Stimulated activated CD8-positive, alpha-beta memory T cell treated with anti-CD3 and anti-CD28 coated beads, Interleukin-7, amount 100 ng/mL, for 1 hour (primary cell): ENCODE results near the gene BAIAP2L1.
"Not testable (repeated sequence)": the region's sequence is repeated elsewhere in the genome, so short reads cannot be mapped to it uniquely, and the experiment has no call there.

ENCODE experiments used
- DNase-seq, 2 donors: peaks; one replicate each; pipeline ENCODE4 v3.0.0-alpha.2; 2020; ENCODE audit warnings: low read depth in 2 of 2

The BAIAP2L1 gene

DNA sequence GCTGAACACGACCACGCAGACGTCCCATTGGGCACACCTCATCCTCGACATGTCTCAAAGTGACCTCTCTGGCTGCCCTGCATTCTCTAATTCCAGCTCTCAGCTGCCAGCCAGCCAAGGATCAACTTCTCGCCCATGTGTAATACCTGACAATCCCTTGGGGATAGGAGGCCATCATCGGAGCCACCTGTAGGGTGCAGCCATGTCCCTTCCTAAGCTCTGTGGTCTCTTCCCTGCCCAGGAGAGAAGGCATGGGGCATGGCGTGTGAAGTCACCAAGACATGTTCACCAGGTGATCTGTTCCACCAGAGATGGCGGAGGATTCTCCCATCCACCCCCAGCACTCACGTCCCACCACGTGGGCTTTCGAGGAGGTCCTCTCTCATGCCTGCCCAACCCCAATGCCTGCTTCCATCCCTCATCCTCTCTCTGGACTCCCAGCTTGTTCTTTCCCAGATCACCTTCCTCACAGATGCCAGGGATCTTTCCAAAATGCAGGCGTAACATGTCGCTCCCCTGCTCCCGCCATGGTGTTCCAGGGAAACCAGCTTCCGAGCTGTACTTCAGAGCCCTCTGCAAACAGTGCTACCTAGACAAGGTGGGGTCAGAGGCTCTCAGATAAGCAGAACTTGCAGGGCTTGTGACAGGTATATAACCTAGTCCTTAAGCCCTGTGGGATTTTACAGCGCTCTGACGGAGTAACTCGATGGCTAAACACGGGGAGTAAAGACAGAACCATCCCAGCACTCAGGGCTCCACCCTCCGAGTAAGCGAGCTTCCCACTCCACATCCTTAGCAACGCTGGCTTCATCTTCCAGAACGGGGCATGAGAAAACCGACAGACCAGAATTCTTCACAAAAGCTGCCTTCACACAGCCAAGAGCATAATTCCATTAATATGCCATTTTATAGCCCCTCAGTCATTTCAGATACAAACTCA lies 78.3 kb downstream of the BAIAP2L1 start:
- DNase-seq = no peak

DNA sequence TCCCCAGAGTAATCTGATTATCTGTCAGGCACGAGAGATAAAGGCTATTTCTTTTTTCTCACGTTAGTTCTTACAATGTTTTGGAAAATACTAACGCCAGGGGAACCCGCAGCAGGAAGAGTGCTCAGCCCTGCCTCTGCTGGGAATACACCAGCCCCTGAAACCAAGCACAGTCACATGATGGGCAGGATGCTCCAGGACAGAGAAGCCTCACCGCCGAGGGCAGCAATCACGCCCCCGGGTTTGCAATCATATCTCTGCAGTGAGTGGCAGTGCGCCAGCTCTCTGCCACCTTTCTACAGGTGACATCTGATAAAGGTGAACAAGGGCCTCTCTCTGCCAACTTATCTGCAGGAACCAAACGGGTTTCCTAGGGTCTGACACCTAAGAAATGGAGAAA lies 79.6 kb downstream of the BAIAP2L1 start:
- DNase-seq = no peak

DNA sequence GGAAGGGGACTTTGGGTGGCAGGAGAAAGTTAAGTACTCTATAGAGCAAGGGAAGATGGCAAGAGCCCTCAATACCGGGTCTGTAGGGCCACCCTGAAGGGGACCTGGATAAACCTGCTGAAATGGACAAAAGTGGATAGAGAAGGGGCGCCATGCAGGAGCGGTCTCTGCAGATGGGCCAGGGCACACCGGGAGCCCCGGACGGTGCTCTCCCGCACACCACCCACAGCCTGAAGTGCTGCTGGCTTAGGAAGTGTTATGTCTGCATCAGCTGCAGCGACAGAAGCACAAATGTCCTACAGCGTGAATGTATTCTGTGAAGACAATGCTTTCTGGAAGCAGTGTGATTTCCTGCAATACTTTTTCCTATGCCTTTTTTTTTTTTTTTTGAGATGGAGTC lies 81.7 kb downstream of the BAIAP2L1 start:
- no peak for DNase-seq

DNA sequence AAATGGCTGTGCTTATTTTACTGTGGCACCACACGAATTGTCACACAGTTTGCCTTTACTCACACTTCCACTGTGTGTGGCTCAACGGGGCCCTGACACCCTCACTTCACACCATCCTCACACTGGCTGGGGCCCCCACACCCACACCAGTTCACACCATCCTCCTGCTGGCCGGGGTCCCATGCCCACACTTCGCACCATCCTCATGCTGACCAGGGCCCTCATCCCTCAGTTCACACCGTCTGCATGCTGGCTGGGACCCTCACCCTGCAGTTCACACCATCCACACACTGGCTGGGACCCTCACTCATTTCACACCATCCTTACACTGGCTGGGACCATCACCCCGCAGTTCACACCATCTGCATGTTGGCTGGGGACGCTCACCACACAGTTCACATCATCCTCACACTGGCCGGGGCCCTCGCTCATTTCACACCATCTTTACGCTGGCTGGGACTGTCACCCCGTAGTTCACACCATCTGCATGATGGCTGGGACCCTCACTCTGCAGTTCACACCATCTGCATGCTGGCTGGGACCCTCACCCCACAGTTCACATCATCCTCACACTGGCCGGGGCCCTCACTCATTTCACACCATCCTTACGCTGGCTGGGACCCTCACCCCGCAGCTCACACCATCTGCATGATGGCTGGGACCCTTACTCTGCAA lies 83.4 kb downstream of the BAIAP2L1 start:
- DNase-seq = no peak

DNA sequence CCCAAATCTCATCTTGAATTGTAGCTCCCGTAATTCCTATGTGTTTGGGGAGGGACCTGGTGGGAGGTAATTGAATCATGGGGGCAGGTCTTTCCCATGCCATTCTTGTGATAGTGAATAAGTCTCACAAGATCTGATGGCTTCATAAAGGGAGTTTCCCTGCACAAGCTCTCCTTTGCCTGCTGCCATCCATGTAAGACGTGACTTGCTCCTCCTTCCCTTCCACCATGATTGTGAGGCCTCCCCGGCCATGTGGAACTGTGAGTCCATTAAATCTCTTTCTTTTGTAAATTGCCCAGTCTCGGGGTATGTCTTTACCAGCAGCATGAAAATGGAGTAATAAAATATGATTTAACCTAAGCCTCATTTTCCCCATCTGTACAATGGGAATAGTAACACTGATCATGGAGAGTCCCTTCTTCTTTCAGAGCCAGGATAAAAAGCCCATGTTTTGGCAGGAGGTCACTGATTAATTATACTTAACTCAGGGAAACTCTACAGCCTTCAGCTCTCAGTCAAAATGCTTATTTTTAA lies 84.8 kb downstream of the BAIAP2L1 start:
- DNase-seq = not testable (repeated sequence)

DNA sequence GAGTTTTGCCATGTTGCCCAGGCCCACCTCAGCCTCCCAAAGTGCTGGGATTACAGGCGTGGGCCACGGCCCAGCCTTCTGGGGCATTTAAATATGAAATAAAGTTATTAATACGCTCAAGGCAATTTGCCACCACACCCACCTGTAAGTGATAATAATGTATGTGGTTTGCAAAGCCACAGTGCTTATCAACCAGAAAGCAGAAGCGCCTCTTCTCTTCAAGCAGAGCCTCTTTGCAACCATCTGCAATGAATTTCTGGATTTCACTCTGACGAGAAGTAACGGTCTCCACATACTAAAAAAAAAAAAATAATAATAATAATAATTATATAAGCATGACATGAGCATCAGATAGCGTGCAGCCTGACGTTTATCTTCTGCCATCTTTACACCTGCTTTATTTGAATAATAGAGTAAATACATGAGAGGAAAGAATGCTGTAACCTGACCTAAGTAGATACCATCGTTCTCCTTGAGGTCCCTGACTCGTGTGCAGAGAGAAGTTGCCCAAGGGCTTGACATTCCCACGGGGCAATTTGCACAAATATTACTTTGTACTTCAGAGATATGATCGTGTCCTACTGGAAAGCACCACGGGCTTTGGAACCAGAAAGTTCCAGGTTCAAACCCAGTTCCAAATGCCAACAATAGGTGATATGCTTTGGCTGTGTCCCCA lies 85.4 kb downstream of the BAIAP2L1 start:
- no peak for DNase-seq

DNA sequence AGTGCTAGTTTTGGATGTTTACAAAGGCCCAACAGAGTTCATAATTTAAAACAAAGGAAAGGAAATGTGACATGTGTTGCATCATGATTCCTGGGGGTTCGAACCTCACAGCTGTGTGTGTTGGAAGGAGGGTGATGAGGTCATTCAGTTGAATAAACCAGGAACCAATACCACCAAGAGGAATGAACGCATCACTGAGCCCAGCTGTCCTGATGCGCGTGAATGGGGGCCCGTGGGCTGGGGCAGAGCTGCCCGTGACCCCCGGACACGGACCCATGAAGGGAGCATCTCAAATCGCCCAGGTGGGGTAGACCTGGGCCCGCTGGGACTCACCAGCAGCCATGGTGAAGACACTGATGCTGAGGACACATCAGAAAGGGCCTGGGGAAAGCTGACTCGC lies 86.4 kb downstream of the BAIAP2L1 start:
- no peak for DNase-seq

DNA sequence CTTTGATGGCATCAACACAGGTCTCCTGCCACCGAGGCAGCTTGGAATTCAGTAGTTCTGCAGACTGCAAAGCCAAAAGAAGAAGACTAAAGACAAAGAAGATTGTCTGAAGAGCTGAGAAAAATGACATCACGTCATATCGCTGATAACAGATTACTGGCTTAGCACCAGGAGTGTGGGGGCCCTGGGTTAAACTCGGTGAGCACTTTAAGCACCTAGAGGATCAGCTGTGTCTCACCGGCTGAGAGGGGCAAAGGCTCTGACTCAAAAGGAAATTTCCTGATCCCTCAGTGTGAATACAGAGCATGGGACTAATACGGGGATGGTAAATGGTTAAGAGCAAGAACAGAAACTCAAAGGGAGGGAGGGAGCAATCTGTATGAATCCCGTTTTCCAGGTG lies 88.7 kb downstream of the BAIAP2L1 start:
- DNase-seq = no peak

DNA sequence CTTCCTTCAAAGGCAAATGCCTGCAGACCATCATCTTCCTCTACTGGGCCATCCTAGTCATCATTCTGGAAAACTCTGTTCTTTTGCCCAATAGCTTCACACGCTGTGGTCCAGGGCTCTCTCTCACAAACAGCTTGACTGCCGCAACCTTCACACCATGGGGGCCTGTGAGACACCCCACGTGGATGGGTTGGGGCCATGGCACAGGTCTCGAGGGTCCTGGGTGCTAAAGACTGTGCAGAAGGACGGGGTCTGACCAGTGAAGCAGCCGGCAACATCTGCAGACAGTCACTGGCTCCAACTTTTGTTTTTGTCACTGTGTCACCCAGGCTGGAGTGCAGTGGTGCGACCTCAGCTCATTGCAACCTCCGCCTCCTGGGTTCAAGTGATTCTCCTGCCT lies 91.3 kb downstream of the BAIAP2L1 start:
- no peak for DNase-seq

DNA sequence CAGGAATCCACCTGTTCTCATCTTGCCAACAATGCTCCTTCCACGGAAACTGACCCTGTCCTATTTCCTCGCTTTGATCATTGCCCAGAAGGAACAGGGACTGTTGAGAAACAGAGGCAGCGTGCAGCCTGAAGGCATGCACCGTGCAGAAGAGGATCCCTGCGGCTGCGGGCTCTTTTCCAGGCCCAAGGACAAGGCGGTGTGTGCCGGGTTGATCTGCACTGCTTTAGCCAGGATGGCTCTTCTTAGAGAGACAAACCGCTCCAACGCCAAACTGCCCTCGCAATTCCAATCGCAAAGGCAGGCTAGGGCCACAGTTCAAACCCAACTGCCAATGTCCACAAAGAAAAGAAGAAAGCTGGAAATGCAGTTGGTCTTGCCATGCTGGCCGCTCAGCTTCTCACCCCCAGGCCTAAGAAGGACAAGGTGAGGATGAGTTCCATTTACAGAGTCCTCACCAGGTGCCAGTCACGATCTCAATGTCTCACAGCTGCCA lies 92.9 kb downstream of the BAIAP2L1 start:
- no peak for DNase-seq

DNA sequence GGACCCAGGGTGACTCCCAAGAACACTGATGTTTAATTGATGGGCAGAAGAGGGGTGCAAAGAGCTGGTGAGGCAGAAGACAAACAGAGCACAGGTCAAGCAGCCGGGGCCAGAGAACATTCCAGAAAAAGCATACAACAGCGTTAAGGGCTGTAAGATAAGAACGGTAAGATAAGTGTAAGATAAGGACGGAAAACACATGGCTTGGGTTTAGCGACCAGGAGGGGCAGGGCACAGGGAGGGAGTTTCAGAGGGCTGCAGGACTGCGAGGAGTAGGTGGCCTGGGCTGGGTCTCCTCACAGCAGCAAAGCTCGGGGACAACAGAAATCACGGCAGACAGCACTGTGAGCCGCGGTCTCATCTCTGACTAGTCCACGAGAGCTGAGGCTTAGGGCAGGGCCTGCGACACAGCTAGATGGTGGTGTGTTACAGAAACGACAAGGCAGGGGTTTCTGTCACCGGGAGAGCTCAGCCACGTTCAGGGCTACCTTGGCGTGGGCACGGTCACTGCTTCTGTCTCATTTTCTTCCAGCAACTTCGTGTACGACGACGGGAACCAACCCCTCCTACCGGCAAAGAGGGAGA lies 94.8 kb downstream of the BAIAP2L1 start:
- DNase-seq = no peak

DNA sequence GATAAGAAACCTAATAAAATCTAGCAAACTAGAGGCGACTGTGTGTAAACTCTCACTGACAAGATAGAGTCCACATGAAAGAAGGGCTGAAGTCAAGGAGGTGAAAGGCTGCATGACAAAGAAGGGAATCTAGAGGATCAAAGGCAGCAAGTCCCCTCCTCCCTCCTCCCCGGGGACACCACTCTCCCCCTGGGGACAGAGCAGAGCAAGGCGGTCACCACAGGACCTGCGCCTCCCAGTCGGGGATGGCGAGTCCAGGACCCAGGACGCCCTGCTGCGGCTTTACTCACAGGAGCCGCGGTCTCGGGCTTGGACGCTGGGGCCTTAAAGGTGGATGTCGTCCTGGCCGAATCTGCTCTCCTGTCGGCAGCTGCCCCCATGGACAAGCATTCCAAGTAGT lies 97.0 kb downstream of the BAIAP2L1 start:
- DNase-seq = no peak

DNA sequence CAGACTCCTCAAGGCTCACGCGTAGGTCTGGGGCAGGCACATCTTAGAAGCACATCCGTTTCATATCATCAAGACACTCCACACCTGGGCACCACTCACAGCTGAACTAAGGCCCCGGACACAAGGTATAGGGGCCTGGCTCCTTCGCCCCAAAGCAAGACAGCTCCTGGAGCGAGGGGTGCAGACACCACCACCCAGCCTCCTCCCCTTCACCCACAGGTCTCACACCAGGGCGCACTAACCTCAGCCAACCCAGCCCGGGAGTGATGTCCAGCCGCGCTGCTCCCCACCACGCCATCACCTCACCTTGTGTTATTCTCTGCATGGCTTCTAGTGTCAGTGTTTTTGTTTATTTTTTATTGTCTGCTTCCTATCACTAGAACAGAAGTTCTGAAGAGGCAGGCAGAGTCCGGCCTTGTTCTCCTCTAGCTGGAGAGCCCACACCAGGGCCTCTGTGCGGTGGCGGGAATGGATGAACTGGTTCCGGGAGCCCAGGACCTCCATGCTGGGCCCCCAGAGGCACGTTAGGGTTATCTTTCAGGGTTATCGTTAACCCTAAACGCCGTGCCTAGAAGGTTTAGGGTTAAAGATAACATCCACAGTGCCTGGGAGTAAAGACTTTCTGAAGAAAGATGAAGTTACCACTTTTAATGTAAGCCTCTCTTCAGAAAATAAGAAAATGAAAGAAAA lies 97.6 kb downstream of the BAIAP2L1 start:
- DNase-seq = no peak

DNA sequence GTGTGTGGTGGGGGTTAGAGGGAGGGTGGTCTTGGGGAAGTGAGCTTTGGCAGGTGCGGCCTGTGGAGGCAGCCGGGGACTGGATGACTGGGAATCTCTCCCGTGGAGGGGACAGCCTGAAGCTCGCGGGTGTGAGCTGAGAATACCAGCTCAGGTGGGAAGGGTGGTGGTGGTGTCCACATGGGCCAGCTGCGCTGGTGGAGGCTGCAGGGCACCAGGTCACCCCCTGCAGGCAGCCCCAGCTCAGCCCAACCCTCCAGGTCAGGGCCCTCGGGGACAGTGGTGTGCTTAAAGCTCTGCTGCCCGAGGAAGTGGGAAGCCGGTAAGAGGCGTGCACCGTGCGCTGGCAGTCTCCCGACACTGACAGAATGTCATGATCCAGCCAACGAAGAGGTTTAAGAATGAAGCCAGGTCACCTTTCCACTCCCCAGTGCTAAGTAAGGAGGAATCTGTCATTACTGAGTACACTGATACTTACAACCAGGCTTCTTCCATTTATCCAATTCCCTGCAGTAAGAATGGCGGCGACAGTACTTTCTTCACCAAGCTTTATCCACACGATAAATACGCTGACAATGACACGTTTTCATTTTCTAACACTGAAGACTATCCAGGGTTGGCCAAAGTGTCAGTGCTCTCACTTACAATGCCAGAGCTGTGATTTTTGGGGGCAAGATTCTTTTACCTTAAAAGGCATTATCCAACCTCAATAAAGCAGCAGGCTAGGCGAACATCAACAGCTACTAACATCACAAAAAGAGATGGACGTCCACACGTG lies 99.0 kb downstream of the BAIAP2L1 start:
- no peak for DNase-seq

DNA sequence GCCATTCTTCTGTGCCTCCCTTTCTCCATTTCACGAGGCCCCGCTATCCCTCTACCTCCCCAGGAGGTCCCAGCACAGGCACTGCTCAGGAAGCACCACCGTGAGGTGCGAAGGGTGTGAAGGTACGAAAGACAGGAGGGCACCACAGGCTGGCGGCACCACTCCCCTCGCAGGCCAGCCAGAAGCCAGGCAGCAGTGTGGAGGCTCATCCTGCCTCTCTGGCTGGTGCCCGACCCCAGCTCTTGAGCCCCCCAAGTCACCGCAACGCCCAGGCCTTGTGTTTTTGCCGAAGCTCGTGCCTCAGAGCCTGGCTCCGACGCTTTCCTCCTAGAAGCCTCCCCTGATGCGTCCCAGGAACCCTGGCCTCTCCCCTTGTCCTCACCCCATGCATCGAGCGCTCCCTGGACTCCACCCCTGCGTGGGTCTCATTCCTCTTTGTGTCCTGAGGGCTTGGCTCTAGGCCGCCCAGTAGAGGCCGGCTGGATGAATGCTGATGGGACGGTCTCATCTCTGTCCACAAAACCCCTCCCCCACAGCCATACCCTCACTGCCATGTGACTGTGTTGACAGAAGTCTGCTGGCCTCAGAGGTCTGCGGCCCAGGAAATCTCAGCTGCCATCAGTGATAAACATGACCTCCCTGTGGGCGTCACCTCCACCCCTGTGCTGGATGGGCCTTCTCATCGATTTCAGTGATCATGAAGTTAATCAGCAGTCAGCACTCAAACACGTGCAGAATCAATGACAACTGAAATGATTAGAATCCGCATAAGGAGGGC lies 100.1 kb downstream of the BAIAP2L1 start:
- DNase-seq = no peak

DNA sequence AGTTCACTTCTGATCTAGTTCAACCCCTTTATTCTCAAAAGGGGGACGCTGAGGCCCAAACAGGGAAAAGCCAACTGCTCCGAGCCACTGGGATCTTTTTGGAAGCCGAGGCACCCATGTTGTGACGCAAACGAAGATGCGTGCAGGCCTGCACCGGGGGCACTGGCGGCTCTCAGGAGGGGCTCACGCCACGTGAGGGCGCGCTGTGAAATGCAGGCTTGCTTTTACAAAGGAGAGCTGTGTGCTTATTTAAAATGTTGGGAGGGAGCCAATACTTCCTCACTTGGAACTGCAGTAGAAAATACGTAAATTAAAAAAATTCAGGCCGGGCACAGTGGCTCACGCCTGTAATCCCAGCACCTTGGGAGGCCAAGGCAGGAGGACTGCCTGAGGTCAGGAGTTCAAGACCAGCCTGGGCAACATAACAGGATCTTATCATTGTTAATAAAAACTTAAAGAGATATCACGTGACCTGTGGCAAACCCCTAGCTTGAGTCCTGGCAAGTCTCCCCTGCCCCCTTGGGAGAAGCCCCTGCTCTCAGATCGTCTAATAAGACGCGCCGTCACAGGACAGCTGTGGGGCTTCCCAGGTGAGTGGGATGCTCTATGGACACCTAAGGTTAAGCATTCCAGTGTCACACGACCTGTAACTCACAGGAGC lies 103.1 kb downstream of the BAIAP2L1 start:
- no peak for DNase-seq

DNA sequence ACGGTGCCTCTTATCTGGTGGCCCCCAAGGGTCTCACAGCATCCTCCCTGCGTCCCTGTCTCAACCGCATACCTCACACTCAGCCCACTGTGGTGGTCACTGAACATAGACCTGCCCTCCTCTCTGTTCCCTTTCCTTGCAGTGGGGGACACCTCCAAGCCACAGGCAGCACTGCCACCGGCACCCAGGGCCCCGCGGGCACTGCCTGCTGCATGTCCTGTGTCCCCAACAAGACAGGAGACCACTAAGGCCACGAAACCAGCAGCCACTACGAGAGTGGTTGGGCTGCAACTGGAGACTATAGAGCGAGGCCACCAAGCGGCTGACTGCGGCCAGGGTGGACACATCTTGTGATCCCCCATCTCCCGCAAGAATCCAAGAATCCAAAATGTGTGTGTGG lies 104.1 kb downstream of the BAIAP2L1 start:
- no peak for DNase-seq

DNA sequence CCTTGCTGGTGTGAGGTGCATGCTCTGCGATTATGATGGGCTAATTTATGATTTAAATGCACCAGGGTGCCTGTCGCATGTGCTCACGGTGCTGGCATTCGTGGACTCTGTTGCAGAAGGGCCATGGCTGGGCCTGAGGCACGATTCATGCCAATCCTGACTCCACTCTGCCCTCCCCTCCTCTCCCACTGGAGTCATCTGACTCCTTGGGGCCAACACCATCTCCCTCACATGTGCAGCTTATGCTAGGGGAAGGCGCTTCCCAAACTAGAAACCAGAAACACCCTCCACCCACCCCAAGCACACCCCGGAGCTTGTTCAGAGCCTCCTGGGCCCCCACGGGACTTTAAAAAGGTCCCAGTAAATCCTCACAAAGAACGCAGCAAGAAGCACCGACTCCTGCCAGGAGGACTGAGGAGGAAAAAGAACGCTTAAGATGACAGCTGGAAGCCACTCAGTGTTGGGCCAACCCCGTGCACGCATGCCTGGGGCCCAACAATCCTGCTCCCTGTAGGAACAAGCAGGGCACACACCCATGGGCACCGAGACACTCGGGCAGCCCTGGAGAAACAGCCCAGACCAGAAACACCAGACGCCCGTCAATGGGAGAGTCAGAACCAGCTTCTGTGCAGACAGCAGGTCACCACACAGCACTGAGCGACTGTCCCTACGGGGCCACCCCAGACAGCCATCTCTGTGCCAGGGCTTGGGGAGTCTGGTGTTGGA lies 105.3 kb downstream of the BAIAP2L1 start:
- no peak for DNase-seq
